SK-N-SH (cell line): ENCODE results near the gene SLC1A1.

ENCODE experiments used
- EP300 ChIP-seq, 2 experiments: IDR thresholded peaks; 2 replicates each; pipeline versions ENCODE4 v1.4.0 to v1.6.1; 2012; ENCODE audit warnings: borderline replicate concordance in 1 of 2, low read depth in 1 of 2, low read length in 1 of 2
- RAD21 ChIP-seq: IDR thresholded peaks from 2 replicates; pipeline ENCODE4 v1.6.1; 2012; ENCODE audit warnings: mild to moderate bottlenecking, low read length
- TF ChIP-seq, protein P1 (sequence below): IDR thresholded peaks from 2 replicates; pipeline ENCODE4 v1.4.0; 2012; ENCODE audit warnings: low read depth

DNA sequence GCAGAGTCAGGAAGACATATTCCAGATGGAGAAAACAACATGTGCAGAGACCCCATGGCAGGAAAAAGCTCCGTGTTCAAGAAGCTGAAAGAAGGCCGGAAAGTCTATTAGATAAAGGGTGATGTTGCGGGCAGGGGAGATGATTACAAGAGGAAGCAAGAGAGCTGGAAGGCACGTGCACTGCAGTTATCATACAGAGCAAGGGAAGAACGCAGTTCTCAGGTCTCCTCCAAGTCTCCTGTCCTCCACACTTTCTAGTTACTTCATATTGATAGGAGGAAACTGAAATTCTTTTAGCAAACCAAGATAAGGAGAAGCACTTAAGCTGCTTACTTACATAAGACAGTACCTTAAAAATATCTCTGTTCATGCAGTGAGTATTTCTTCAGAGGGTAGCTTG, 113.6 kb downstream of the SLC1A1 start:
- TF ChIP-seq RAD21 (no peak), EP300 (IDR thresholded peaks at IDR 0.05; ENCODE audit: borderline replicate concordance in 1 of 2, low read depth in 1 of 2, low read length in 1 of 2) (no peak)
- TF ChIP-seq, protein P1, sequence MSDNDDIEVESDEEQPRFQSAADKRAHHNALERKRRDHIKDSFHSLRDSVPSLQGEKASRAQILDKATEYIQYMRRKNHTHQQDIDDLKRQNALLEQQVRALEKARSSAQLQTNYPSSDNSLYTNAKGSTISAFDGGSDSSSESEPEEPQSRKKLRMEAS: no peak
